ENCODE measurements around the gene RETREG1.

- TF ChIP-seq CTCF (IDR thresholded peaks at IDR 0.05; ENCODE audit: insufficient read depth, low read length): no peak
- no peak for TF ChIP-seq POLR2AphosphoS5 (IDR thresholded peaks at IDR 0.05; ENCODE audit: low read depth)
Measured at GRCh38 chr5:16644301-16644889, 27.6 kb upstream of the RETREG1 start.

Measured in HL-60 (cell line).